Glomerular visceral epithelial cell (primary cell): ENCODE data around the gene NPSR1.

Source experiments
- DNase-seq: peaks from one replicate; pipeline ENCODE4 v3.0.0-alpha.2; 2016; ENCODE audit errors: extremely low spot score

Gene NPSR1

GRCh38 chr7:34720289-34720688 is 62.3 kb downstream of the NPSR1 start:
- DNase-seq, result no peak

DNA sequence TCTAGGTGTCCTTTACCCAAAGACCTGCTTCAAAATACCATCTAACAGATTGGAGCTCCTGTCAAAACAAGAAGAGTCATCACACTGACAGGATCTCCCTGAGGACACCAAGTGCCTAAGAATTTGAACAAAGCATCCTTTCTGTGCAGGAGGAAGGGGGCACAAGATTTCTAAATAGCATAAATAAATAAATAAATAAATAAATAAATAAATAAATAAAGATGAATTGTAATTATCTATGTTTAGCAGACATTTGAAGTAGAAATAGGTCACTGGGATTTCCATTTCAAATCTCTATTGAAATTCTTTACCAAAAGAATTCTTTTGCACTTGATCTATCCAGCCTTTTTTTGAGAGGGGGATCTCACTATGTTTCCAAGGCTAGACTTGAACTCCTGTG is 65.3 kb downstream of the NPSR1 start:
- no peak for DNase-seq

- DNase-seq, result no peak
Measured at GRCh38 chr7:34723866-34724490, 66.0 kb downstream of the NPSR1 start.

DNA sequence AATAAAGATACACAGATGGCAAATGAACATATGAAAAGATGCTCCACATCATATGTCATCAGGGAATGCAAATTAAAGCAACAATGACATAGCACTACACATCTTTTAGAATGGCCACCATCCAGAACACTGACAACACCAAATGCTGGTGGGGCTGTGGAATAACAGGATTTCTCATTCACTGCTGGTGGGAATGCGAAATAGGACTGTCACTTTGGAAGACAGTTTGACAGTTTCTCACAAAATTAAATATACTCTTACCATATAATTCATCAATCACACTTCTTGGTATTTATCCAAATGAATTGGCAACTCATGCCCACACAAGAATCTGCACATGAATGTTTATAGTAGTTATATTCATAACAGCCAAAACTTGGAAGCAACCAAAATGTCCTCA is 68.2 kb downstream of the NPSR1 start:
- no peak for DNase-seq

DNA sequence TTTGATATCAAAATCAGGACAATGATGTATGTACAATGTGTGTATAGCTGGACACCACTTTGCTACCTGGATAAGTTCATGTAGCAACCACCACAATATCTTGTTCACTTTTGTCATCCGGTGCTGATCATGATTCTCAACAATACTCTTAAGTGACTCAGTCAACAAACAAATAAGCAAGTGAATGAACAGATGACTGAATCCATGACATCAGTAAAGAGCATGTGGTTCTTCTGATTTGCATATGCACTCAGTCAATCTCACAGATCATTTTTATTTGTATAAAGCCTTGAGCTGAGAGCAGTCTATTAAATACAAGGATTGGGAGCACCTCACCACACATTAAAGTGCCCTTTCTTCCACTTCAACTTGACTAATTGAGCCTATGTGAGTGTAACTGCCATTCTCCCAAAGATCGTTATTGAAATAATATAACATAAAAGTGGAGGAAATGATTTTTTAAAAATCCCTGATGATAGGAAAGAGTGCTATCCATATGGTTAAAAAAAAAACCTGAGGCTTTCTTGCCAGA is 69.5 kb downstream of the NPSR1 start:
- DNase-seq, result no peak

- DNase-seq, result no peak
Measured at GRCh38 chr7:34728156-34728555, 70.1 kb downstream of the NPSR1 start.

DNA sequence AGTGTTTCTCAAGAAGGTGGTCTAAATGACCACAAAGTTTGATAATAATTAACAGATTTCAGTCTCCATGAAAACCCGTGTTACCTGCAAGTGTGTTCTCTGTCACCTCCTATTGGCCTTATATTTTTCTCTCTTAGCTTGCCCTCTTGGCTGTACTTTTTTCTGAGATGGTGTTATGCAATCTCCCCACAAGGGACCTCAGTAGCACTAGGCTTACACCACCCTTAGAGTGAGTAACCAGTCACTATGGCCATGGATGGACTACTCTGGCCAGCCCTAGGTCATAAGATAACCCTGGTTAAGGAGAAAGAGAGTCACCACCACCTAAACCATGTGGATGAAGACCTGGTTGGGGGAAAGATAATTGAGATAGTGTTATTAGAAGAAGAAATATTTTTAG is 76.8 kb downstream of the NPSR1 start:
- no peak for DNase-seq

DNA sequence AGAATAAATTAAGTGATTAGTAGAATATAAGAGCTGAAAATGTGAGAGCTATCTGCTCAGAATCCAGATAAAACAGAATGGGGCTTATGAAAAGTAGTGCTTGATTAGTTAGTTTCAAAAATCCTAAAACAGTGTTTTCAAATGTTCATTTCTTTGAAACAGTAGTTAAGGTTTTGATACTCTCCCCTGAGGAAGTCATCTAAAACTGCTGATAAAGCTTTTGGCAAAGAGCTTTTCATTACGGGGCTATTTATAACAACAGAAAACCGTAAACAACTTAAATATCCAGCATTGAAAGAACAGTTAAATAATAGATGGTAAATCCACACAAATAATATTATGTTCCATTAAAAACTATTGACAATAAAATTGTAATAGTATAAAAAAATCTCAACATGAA is 77.5 kb downstream of the NPSR1 start:
- DNase-seq, result no peak

DNA sequence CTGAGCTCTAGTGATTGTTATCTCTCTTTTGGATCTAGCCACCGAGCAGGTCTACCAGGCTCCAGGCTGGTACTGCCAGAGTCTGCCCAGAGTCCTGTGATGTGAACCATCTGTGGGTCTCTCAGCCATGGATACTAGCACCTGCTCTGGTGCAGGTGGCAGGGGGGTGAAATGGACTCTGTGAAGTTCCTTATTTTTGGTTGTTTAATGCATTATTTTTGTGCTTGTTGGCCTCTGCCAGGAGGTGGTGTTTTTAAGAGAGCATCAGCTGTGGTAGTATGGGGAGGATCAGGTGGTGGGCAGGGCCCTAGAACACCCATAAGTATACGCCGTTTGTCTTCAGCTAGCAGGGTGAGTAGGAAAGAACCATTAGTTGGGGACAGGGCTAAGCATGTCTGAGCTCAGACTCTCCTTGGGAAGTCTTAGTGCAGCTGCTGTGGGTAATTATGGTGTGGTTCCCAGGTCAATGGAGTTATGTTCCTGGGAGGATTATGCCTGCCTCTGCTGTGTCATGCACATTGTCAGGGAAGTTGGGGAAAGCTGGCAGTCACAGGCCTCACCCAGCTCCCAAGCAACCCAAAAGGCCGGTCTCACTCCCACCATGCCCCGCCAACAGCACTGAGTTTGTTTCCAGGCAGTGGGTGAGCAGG is 81.8 kb downstream of the NPSR1 start:
- DNase-seq, result no peak

GRCh38 chr7:34740840-34741239 is 82.8 kb downstream of the NPSR1 start:
- no peak for DNase-seq

DNA sequence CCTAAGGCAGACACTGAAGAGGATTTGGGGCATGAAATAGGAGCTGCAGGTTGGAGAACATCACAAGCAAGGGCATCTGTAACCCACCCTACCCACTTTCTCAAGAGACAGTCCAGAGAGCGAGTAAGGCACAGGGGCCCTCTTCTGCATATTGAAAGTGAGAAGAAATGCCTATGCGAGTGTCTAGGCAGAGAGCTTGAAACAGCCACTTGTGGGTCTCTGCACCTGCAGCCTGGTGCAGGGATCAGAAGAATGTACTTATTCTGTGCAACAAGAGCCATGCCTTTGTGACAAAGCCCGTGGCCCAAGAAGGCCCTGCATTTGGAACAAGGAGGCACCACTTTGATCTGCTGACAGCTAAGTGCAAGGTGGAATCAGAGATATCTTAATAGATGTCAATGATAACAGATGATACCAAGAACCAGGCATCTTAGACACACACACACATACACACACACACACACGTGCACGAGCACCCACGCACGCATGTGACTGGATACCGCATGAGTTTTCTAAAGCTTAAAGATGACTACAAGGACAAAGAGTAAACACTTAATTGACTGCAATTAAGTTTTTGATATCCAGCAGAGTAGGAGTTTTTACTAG is 89.3 kb downstream of the NPSR1 start:
- no peak for DNase-seq

DNA sequence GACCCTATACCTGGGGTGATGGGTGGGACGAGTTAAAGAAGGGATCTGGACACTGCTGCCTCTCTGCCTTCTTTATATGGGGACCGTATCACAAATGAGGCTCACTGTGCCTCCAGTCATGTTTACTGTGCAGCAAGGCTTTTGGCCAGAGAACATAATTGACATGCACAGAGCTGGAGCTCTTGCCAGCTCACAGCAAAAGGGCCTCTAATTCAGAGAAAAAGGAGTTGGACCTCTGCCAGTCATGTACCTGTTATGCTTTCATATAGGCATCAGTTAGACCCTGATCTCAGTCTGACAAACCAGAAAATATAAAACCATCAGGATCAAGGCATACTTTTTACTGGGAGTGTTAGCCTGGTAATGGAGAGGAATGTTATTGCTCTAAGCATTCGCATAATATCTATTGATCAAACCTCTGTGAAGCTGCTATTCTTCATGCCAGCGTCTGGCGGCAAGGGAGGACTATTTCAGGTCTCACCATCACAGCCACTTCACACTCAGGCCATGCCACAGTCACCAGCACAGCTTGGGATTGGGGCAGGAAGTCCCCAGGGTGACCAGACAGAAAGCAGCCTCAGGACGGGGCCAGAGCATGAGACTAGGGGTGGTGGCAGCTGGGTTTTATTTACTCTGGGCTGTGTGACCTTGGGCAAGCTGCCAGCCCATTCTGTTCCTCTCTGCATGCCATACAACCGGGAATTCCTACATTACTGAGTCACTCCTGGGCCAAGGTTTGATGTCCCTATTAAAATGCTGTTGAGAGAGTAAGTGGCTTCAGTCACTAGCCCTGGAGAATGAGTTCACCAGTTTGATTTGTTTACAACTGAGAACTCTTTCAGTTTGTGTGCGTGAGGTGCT is 90.1 kb downstream of the NPSR1 start:
- peak; percentile 86 for DNase-seq

- no peak for DNase-seq
Measured at GRCh38 chr7:34748728-34749089, 90.7 kb downstream of the NPSR1 start.

DNA sequence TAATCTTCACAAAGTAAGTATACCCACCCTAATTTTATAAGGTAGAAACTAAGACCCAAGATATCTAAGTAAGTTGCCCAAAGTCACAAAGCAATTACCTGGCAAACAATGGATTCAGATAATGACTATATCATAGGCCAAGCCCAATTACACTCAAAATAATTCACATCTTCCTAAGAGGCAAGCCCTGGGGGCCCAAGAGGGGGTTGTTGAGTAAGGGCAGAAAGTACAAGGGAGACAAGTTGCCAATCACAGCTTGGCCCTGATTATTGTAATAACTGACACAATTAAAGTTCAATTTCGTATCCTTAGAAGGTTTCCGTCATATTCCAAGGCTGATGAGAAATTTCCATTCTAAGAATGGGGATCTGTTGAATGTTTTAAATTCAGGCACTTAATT is 91.4 kb downstream of the NPSR1 start:
- DNase-seq, result no peak

DNA sequence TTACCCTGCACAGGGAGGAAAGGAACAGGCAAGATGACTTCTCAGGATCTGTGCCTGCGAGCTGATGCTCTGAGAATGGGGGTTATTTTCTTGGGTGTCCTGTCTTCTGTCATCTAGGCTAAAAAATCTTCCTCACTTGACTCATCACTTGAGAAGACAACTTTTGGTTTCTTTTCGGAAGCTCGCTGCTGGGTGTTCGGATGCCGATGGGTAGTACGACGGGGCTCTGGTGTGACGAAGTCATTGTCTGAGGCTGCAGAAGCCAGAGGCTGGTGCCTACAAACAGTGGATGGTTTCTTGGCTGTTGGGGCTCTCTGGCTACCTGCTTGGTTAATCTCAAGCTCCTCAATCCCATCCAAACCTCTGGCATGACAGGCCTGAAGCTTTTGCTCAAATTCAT is 92.2 kb downstream of the NPSR1 start:
- DNase-seq, result no peak

- DNase-seq, result no peak
Measured at GRCh38 chr7:34750636-34751035, 92.6 kb downstream of the NPSR1 start.

DNA sequence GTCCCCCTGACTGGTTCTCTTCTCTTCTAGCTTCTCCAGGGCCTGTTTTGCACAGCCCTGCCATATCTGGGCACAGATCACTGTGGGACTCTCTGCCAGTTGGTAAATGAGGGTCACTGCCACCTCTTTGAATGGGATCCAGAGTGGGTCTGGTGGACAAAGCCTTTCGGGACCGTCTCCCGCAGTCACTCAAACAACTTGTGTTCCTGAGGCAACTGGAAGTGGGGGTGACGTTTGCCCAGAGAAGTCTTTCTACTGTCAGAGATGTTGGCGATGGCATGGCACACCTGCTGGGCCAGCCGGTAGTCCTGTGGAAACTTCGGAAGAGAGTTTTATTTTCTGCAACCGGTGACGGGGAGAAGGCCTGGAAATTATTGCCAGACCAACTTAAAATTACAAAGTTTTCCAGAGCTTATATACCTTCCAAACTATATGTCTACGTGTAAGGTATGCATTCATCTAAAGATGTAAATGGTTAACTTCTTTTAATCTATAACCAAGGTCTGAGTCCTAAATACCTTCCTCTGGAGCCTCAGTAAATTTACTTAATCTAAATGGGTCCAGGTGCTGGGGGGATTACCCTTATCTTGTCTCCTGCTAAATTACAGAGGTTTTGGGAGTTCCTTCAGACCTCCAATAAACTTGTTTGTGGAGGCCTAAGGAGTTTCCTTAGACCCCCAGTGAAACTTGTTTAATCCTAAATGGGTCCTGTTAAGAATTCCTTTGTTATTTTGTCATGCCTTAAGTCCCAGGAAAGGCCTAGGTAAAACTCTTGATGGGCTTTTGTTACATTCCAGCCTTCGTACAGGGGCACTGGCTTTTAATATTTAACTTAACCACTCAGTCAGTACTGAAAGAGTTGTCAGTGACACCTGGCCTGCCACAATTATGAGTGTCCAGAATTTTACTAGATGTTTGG is 94.0 kb downstream of the NPSR1 start:
- DNase-seq, result peak; percentile 63

DNA sequence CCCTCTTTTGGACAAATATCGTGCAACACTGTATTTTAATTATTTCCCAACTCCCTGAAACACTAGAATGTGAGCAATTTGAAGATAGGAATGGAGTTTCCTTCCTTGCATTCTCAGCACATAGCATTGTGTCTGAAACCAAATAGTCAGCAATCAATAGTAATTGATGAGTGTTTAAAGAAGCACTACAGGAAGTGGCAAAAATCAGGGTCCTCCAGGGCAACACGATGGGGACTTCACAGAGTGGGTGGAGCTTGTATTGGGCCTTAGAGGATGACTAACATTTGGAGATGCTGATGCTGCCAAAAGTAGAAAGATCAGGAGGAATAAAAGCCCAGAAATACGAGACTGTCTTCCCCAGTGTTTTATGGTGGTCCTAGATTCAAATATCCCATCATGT is 94.9 kb downstream of the NPSR1 start:
- DNase-seq, result no peak

GRCh38 chr7:34755008-34755407 is 97.0 kb downstream of the NPSR1 start:
- DNase-seq, result no peak

- DNase-seq, result no peak
Measured at GRCh38 chr7:34756025-34756437, 98.0 kb downstream of the NPSR1 start.

DNA sequence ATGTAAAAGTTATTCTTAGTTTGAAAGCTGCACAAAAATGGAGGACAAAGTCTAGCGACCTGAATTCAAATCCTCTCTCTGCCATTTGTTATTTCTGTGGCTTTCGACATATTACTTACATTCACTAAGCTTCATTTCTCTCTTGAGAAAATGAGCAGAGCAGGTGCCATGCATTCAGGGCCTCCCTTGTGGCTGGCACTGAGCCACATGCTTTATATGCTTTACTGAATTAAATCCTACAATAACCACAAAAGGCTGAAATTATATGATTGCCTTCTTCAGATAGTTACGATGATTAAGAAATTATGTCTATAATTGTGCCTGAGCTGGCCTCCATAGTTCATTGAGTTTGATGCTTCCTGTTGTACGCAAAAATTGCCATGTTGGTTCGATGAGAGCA is 98.7 kb downstream of the NPSR1 start:
- DNase-seq, result no peak
